Right lobe of liver (tissue), 4 donors: ENCODE measurements around the gene CALD1.

Experiments used
- CTCF ChIP-seq, 4 donors: fragments of 200-600 bp in 3 of 4; fragments of 450-650 bp in 1 of 4; IDR thresholded peaks; one replicate each; pipeline versions ENCODE4 v1.5.1 to v1.8.0; 2016 to 2022; ENCODE audit warnings: antibody characterized with exemption in 4 of 4, mild to moderate bottlenecking in 2 of 4
- POLR2A ChIP-seq: fragments of 450-650 bp; IDR thresholded peaks from one replicate; pipeline ENCODE4 v1.6.1; 2017; ENCODE audit warnings: antibody characterized with exemption, mild to moderate bottlenecking
- donor health status: DM: no; HTN: no; CAD: no.
- donor health status: DM: no; HTN: no; CAD: no.
- donor health status: DM: no; HTN: yes; CAD: no.

GRCh38 chr7:134772401-134772800 is 7.0 kb upstream of the CALD1 start:
- TF ChIP-seq POLR2A (no peak), CTCF (IDR thresholded peaks at IDR 0.05) (no peak)
